HG03342 (cell line): ENCODE measurements around the gene C7orf33.
A peak's percentile ranks its signal among the peaks of the same experiment; 100 is the strongest.
"Not testable (repeated sequence)": the region's sequence is repeated elsewhere in the genome, so short reads cannot be mapped to it uniquely, and the experiment has no call there.

Source experiments
- ATAC-seq: cut with Tn5 transposase; IDR thresholded peaks from one replicate; pipeline ENCODE4 v1.9.1; 2021; ENCODE audit warnings: mild to moderate bottlenecking, moderate library complexity; ENCODE audit not compliant: unreplicated experiment

C7orf33 gene

GRCh38 chr7:148579366-148579765, 11.2 kb upstream of the C7orf33 start:
- no peak for ATAC-seq

GRCh38 chr7:148580446-148580845, 10.1 kb upstream of the C7orf33 start:
- ATAC-seq, result no peak

- ATAC-seq, result no peak
Measured at GRCh38 chr7:148581624-148582023, 8.9 kb upstream of the C7orf33 start.

GRCh38 chr7:148584154-148584827, 6.3 kb upstream of the C7orf33 start:
- ATAC-seq, result peak; percentile 86

- no peak for ATAC-seq
Measured at GRCh38 chr7:148585399-148585798, 5.2 kb upstream of the C7orf33 start.

- ATAC-seq, result no peak
Measured at GRCh38 chr7:148587076-148587475, 3.5 kb upstream of the C7orf33 start.

- no peak for ATAC-seq
Measured at GRCh38 chr7:148588168-148588567, 2.4 kb upstream of the C7orf33 start.

- ATAC-seq, result no peak
Measured at GRCh38 chr7:148588670-148589131, 1.9 kb upstream of the C7orf33 start.

GRCh38 chr7:148589640-148590039, 926 bp upstream of the C7orf33 start:
- no peak for ATAC-seq

GRCh38 chr7:148596354-148596753, 5.8 kb downstream of the C7orf33 start:
- ATAC-seq, result not testable (repeated sequence)

- ATAC-seq, result no peak
Measured at GRCh38 chr7:148598351-148598750, 7.8 kb downstream of the C7orf33 start.

GRCh38 chr7:148605350-148605749, 14.8 kb downstream of the C7orf33 start:
- ATAC-seq, result no peak

GRCh38 chr7:148607151-148607661, 16.6 kb downstream of the C7orf33 start:
- no peak for ATAC-seq

GRCh38 chr7:148609045-148609725, 18.6 kb downstream of the C7orf33 start:
- ATAC-seq, result no peak

GRCh38 chr7:148611692-148612091, 21.1 kb downstream of the C7orf33 start:
- ATAC-seq, result no peak

- no peak for ATAC-seq
Measured at GRCh38 chr7:148615085-148615730, 24.6 kb downstream of the C7orf33 start.

- no peak for ATAC-seq
Measured at GRCh38 chr7:148620749-148621359, 30.3 kb downstream of the C7orf33 start.

GRCh38 chr7:148621563-148621962, 31.0 kb downstream of the C7orf33 start:
- ATAC-seq, result no peak

GRCh38 chr7:148622887-148623585, 32.5 kb downstream of the C7orf33 start:
- ATAC-seq, result no peak

GRCh38 chr7:148623586-148624282, 33.2 kb downstream of the C7orf33 start:
- ATAC-seq, result no peak
